Caco-2 (cell line): ENCODE data around the gene IL10. TPM values are rescaled to one million over a fixed set of nuclear protein-coding genes. Genes with fewer than 3 reads are reported as not detected.

Source experiments
- BruUV-seq: library from RNA; stranded (reverse); fragments of 400-500 nt; replicated peaks from 2 replicates; lab custom pipeline; 2021; lab: Mats Ljungman, UMichigan
- CTCF ChIA-PET: fragments of 300-600 bp; sonication (Branson Sonifier 250); formaldehyde crosslinking; loops from one replicate; lab custom pipeline; 2022; ENCODE audit warnings: antibody characterized with exemption; lab: Charles Lee
- POLR2A ChIA-PET: fragments of 300-600 bp; sonication (Branson Sonifier 250); formaldehyde crosslinking; loops from one replicate; lab custom pipeline; 2022; ENCODE audit warnings: antibody characterized with exemption; lab: Charles Lee
- DNase-seq, 2 experiments: peaks; one replicate each; pipeline versions ENCODE4 v3.0.0 to v3.0.0-alpha.2; 2020 to 2022
- H3K27me3 ChIP-seq: replicated peaks from 2 replicates; pipeline ENCODE4 v1.6.0; 2011; ENCODE audit warnings: low read length; ENCODE audit not compliant: control insufficient read depth, insufficient read depth
- H3K36me3 ChIP-seq: 2 replicates; pipeline ENCODE4 v1.5.1; 2011; ENCODE audit warnings: low read length; ENCODE audit not compliant: control insufficient read depth, insufficient read depth
- H3K4me1 ChIP-seq: fragments of 250-450 bp; sonication (Bioruptor Pico); 2 replicates; pipeline ENCODE4 v1.5.1; 2020; ENCODE audit warnings: mild to moderate bottlenecking
- H3K4me3 ChIP-seq: 2 replicates; pipeline ENCODE4 v1.5.1; 2011; ENCODE audit warnings: low read depth, mild to moderate bottlenecking, control low read depth, low read length
- H3K9me3 ChIP-seq: fragments of 250-450 bp; sonication (Bioruptor Pico); 2 replicates; pipeline ENCODE4 v1.5.1; 2020; ENCODE audit warnings: mild to moderate bottlenecking, moderate library complexity
- H3K27ac Mint-ChIP-seq: one replicate; pipeline ENCODE4 v1.8.0; 2022; ENCODE audit warnings: mixed read lengths; ENCODE audit not compliant: unreplicated experiment
- H3K27me3 Mint-ChIP-seq: one replicate; pipeline ENCODE4 v1.8.0; 2022; ENCODE audit warnings: mixed read lengths; ENCODE audit not compliant: insufficient read depth, unreplicated experiment
- H3K36me3 Mint-ChIP-seq: one replicate; pipeline ENCODE4 v1.8.0; 2022; ENCODE audit warnings: mild to moderate bottlenecking, mixed read lengths; ENCODE audit not compliant: insufficient read depth, unreplicated experiment
- H3K4me1 Mint-ChIP-seq: one replicate; pipeline ENCODE4 v1.8.0; 2022; ENCODE audit warnings: low read depth, mixed read lengths; ENCODE audit not compliant: unreplicated experiment
- H3K4me3 Mint-ChIP-seq: one replicate; pipeline ENCODE4 v1.8.0; 2022; ENCODE audit warnings: mild to moderate bottlenecking, moderate library complexity, mixed read lengths; ENCODE audit not compliant: unreplicated experiment
- H3K9me3 Mint-ChIP-seq: one replicate; pipeline ENCODE4 v1.8.0; 2022; ENCODE audit warnings: mixed read lengths; ENCODE audit not compliant: unreplicated experiment
- intact Hi-C: fragments of 100-400 bp; cut with micrococcal nuclease; formaldehyde crosslinking; loops from one replicate; pipeline ENCODE4 v1.10.0; 2022; ENCODE audit not compliant: unreplicated experiment
- total RNA-seq: library from RNA; stranded (reverse); gene quantifications from 2 replicates; pipeline ENCODE4 v1.2.3, GENCODE V29; 2022
- TF ChIP-seq, protein P1 (sequence below), 2 experiments: fragments of 200-600 bp in 1 of 2; IDR thresholded peaks; 1 replicate in 1 of 2; 2 replicates in 1 of 2; pipeline versions ENCODE4 v1.5.1 to v1.8.0; 2011 to 2022; ENCODE audit warnings: antibody characterized with exemption in 1 of 2, control low read depth in 1 of 2, inconsistent platforms in 1 of 2, low read depth in 1 of 2, low read length in 1 of 2, mild to moderate bottlenecking in 1 of 2, moderate library complexity in 1 of 2; ENCODE audit not compliant: insufficient read depth in 1 of 2, severe bottlenecking in 1 of 2, unreplicated experiment in 1 of 2

The IL10 gene
- total RNA-seq, 1 experiment from 2014 or later, result not detected

DNA sequence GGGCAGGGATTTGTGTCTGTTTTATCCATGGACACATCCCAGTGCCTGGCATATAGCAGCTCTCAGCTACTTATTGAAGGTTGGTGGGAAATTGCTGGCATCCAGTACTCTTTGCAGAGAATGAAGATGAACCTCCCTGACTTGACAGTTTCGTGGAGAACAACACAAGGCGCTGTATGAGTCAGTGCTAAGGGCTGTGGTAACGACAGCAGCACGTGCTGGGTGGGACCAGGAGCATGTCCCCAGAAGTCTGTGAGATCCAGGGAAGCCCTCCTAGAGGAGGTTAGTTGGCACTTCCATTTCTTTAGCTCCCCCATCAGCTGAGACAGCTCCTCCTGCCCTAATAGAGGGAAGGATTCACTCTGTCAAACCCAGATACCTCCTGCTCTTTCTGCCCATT, 27.6 kb downstream of the IL10 start:
- Histone ChIP-seq H3K4me3 (no peak overlapping the region), H3K27me3 (no peaks in the 10 kb centered on the region), H3K4me1 (no peaks in the 10 kb centered on the region), H3K9me3 (no peaks in the 10 kb centered on the region), H3K36me3 (no peaks in the 10 kb centered on the region)
- no peak overlapping the region for H3K4me3 Mint-ChIP-seq
- TF ChIP-seq, protein P1, sequence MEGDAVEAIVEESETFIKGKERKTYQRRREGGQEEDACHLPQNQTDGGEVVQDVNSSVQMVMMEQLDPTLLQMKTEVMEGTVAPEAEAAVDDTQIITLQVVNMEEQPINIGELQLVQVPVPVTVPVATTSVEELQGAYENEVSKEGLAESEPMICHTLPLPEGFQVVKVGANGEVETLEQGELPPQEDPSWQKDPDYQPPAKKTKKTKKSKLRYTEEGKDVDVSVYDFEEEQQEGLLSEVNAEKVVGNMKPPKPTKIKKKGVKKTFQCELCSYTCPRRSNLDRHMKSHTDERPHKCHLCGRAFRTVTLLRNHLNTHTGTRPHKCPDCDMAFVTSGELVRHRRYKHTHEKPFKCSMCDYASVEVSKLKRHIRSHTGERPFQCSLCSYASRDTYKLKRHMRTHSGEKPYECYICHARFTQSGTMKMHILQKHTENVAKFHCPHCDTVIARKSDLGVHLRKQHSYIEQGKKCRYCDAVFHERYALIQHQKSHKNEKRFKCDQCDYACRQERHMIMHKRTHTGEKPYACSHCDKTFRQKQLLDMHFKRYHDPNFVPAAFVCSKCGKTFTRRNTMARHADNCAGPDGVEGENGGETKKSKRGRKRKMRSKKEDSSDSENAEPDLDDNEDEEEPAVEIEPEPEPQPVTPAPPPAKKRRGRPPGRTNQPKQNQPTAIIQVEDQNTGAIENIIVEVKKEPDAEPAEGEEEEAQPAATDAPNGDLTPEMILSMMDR (IDR thresholded peaks at IDR 0.05; ENCODE audit: insufficient read depth in 1 of 2, low read depth in 1 of 2, low read length in 1 of 2, severe bottlenecking in 1 of 2, unreplicated experiment in 1 of 2), result no peak
- no peak overlapping the region for H3K27ac Mint-ChIP-seq
- ChIA-PET POLR2A (no interaction called here), CTCF (no interaction called here)
- H3K27me3 Mint-ChIP-seq, result no peaks in the 10 kb centered on the region
- H3K4me1 Mint-ChIP-seq, result no peaks in the 10 kb centered on the region
- no TSS peak for BruUV-seq
- peaks cover 7% of the 10 kb centered on the region for H3K36me3 Mint-ChIP-seq
- no peaks in the 10 kb centered on the region for H3K9me3 Mint-ChIP-seq
- intact Hi-C loops, result no loop called here
- no peak for DNase-seq

DNA sequence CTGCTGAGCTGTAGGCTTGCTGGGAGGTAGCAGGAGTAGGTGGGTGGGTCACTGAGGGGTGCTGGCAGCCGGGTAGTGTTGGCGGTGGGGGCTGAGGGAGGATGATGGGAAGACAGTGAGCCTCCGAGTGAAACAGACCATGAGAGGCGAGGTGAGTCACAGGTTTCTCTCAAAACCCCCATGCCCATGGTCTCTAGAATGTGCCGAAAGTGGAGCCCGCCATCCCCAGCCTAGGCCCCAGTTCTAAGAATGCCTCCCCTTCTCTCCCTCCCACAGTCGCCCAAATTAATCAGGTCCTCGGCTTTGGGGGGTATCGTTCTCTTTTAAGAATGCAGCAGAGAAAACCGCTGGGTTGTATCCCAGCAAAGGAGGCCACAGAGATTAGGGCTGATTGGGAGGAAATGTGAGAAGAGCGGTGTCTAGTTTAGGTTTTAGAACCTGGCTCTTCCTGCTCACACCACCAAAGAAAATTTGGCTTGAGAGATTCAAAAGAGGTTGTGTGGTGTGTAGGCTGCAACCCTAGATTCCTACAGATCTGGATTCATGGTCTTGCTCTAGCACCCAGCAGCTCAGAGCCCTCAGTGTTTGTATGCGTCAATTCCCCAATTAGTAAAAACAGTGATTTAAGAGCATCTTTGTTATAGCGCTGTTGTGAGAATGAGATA, 29.4 kb downstream of the IL10 start:
- Histone ChIP-seq H3K9me3 (no peaks in the 10 kb centered on the region), H3K4me1 (no peaks in the 10 kb centered on the region), H3K27me3 (no peaks in the 10 kb centered on the region), H3K4me3 (no peak overlapping the region), H3K36me3 (no peaks in the 10 kb centered on the region)
- Mint-ChIP-seq H3K4me3 (no peak overlapping the region), H3K9me3 (no peaks in the 10 kb centered on the region), H3K27me3 (no peaks in the 10 kb centered on the region), H3K4me1 (peaks cover 16% of the 10 kb centered on the region), H3K36me3 (peaks cover 10% of the 10 kb centered on the region), H3K27ac (no peak overlapping the region)
- intact Hi-C loops, result no loop called here
- no peak for DNase-seq
- ChIA-PET POLR2A (no interaction called here), CTCF (interaction anchor here (0.6 kb wide), 1 partner anchor 163 kb away, joined by 4 read pairs; no protein-coding TSS in a partner anchor)
- no TSS peak for BruUV-seq
- TF ChIP-seq, protein P1 (IDR thresholded peaks at IDR 0.05; ENCODE audit: insufficient read depth in 1 of 2, low read depth in 1 of 2, low read length in 1 of 2, severe bottlenecking in 1 of 2, unreplicated experiment in 1 of 2), result no peak

DNA sequence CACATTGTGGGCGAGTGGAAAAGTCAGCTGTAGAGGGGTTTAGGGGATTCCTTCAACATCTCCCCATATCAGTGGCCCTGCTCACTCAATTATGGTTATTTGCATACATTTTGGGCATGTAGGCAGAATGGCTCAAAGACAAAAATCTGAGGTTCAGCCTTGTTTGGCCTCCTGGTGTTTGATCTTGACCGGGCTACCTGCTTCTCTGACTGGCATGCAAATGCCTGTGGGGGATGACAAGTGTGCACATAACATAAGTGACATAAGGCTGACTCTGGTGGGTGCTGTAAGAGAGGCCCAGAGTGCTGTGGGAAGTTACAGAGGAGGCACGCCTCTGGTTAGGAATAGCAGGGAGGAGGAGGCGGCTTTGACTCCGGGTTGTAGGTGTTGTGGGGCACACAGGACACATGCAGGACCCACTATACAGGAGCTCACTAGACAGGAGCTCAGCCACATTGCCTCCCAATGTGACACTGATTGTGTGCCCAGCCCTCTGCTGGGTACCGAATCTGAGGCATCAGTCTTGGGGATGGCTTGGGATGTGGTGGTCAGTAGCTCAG, 31.1 kb downstream of the IL10 start:
- H3K27me3 ChIP-seq, result no peaks in the 10 kb centered on the region
- ChIA-PET POLR2A (no interaction called here), CTCF (interaction anchor here (1.2 kb wide), 1 partner anchor 171 kb away, joined by 3 read pairs; no protein-coding TSS in a partner anchor)
- H3K27ac Mint-ChIP-seq, result no peak overlapping the region
- H3K9me3 Mint-ChIP-seq, result no peaks in the 10 kb centered on the region
- intact Hi-C loops, result no loop called here
- BruUV-seq, result no TSS peak
- no peaks in the 10 kb centered on the region for H3K9me3 ChIP-seq
- H3K27me3 Mint-ChIP-seq, result no peaks in the 10 kb centered on the region
- DNase-seq, result no peak
- H3K4me3 Mint-ChIP-seq, result no peak overlapping the region
- no peaks in the 10 kb centered on the region; the same call in 1 of the 2 replicates for H3K36me3 ChIP-seq
- no peaks in the 10 kb centered on the region for H3K4me1 ChIP-seq
- peaks cover 21% of the 10 kb centered on the region for H3K4me1 Mint-ChIP-seq
- TF ChIP-seq, protein P1 (IDR thresholded peaks at IDR 0.05; ENCODE audit: insufficient read depth in 1 of 2, low read depth in 1 of 2, low read length in 1 of 2, severe bottlenecking in 1 of 2, unreplicated experiment in 1 of 2), result no peak
- no peak overlapping the region for H3K4me3 ChIP-seq
- peaks cover 17% of the 10 kb centered on the region for H3K36me3 Mint-ChIP-seq
